T47D (cell line): ENCODE data around the gene CTNNBL1.
"Not testable (repeated sequence)": the region's sequence is repeated elsewhere in the genome, so short reads cannot be mapped to it uniquely, and the experiment has no call there.

Experiments used
- DNase-seq, 2 experiments: peaks; one replicate each; pipeline versions ENCODE4 v3.0.0 to v3.0.0-alpha.2; 2011 to 2012; ENCODE audit warnings: low read depth in 1 of 2, low spot score in 1 of 2
- JUND ChIP-seq: IDR thresholded peaks from 2 replicates; pipeline ENCODE4 v1.6.1; 2012; ENCODE audit warnings: low read depth
- in situ Hi-C: cut with HindIII; loops from 2 replicates; pipeline ENCODE4 v1.10.0; 2016; ENCODE audit warnings: low sequenced_read_pairs, low pct_unique_long_range_greater_than_20kb

CTNNBL1 gene

GRCh38 chr20:37668166-37668565 is 25.7 kb upstream of the CTNNBL1 start:
- no peak for TF ChIP-seq JUND
- DNase-seq: no peak
- in situ Hi-C loops: no loop called here

GRCh38 chr20:37669062-37669772 is 24.6 kb upstream of the CTNNBL1 start:
- no peak for TF ChIP-seq JUND
- in situ Hi-C loops: no loop called here
- no peak for DNase-seq

DNA sequence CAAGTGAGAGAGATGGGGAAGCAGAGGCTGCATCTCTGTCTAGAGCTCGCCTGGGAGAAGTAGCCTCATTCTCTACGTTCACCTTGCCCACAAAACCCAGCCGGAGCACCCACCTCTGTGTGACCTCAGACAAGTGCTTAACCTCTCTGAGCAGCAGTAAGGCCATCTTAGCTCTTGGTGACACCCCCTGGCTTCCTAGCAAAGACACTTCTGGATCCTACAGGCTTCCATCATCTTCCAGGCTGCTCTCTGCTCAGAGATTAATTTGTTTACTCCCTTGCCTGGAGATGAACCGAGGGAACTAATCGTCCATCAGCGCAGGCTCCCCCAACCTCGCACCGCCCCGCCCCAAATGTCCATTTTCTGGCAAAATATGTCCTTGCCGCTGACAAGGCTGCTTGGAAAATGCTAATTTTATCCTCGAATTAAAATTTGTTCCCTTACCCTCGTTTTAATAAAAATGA is 24.0 kb upstream of the CTNNBL1 start:
- in situ Hi-C loops: no loop called here

DNA sequence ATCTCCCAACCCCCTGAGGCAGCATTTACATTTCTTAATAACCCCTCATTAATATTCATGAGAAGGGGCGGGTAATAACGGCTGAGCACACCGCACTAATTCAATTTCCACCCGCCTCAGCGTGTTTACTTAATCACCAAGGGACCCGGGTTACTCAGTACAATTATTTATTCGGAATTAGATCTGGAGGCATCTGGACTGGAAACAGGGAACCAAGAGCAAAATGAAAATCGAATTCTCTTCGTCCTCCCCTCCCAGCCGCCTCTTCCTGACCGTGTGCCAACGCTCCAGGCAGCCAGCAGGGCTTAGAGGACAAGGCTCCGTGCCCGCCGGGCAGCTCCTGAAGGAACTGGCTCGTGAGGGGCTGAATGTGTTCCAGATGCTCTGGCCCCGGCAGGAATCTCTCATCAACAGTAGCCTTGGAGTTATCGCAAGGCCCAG is 23.5 kb upstream of the CTNNBL1 start:
- in situ Hi-C loops: no loop called here
- no peak for DNase-seq
- TF ChIP-seq JUND: no peak

More for the DNA sequence above, 24.0 kb upstream of the CTNNBL1 start:
- TF ChIP-seq JUND: no peak
- no peak for DNase-seq

- in situ Hi-C loops: no loop called here
- no peak for TF ChIP-seq JUND
- no peak for DNase-seq
Observed at GRCh38 chr20:37672143-37672542, 21.7 kb upstream of the CTNNBL1 start.

DNA sequence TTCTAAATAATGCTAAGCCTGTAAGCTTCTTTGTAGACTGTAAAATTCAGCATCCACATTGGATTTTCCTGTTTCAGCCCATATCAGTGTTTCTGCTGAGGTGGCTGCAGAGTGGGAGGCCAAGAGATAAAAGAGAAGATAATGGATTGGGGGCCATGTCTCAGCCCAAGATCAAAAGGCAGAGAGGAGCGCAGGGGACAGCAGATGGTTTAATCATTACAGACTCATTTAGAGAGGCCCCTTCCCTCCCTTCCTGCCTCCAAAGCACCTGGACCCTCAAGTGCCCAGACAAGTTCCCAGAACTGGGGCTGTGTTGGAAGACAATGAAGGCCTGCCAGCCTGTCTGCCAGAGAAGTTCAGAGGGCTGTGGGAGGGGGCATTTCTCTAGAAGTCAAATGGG is 20.4 kb upstream of the CTNNBL1 start:
- DNase-seq: no peak
- in situ Hi-C loops: no loop called here
- TF ChIP-seq JUND: no peak

DNA sequence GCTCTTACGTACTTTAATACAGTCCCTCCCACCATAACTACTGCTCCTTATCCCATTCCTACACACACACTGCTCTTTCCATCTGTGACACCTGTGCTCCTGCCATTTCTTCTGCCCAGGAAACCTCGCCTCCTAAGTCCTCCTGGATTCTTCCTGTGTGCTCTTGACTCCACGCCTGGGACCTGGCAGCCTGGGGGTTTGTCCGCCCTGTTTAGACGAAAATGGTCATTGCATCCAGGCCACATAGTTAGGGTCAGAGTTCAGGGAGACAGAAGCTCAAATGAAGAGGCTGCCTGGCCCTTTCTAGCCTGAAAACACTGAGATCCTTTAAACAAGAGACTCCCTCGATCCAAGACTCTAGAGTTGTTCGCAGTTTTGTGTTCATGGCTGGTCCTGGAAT is 17.4 kb upstream of the CTNNBL1 start:
- in situ Hi-C loops: no loop called here
- DNase-seq: no peak
- TF ChIP-seq JUND: no peak

DNA sequence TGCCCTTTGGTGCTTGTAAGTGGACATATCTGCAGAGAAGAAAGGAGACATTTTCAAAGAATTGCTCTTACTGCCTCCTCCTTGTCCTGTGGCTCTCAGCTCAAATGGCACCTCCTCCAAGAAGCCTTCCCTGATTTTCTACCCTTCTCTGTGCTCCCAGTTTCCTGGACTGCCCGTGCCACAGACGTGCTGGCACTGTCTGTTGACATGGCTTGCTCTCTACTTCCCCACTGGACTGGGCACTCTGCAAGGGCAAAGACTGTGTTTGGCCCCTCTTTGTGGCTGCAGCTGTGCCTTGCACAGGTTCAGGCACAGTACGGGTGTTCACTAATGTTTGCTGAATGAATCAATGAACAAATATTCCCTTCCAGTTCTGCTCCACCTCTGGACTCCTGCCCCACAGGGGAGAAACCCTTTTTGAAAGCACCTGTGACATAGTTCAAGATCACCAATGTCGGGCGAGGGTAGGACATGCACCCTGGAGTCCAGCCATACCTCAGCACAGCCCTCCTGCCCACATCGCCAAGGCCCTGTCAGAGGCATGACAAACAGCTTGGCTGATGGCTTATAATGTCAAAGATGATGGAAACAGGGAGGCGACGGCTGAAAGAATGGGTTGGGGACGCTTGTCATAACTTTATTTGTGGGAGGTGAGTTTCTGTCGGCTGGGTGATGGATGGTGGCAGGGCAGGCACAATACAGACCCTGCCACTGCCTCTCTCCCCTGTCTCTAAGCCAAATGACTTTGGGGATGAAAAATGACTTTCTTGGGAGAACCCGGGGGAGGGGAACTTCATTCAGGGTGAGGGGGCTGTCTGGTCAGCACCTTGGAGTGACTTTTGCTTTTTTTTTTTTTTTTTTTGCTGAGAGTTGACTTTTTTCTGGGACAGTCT is 15.6 kb upstream of the CTNNBL1 start:
- DNase-seq: no peak
- no peak for TF ChIP-seq JUND
- in situ Hi-C loops: no loop called here

- in situ Hi-C loops: not testable (repeated sequence)
Observed at GRCh38 chr20:37679751-37680150, 14.1 kb upstream of the CTNNBL1 start.

DNA sequence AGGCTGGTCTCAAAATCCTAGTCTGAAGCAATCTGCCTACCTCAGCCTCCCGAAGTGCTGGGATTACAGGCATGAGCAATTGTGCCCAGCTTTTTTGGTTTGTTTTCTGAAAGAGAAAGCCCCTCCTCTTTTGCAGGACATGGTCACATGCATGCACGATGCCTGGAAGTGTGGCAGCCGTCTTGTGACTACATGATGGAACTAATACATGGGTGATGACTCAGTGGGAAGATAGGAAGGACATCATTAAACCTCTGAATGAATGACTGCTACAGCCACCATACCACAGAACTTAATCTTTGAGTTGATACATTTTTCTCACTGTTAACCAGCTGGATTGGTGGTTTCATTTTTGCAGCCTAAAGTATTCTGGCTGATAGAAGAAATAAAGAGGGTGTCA is 13.4 kb upstream of the CTNNBL1 start:
- no peak for TF ChIP-seq JUND
- in situ Hi-C loops: no loop called here

More at GRCh38 chr20:37679751-37680150, 14.1 kb upstream of the CTNNBL1 start:
- DNase-seq: not testable (repeated sequence)

DNA sequence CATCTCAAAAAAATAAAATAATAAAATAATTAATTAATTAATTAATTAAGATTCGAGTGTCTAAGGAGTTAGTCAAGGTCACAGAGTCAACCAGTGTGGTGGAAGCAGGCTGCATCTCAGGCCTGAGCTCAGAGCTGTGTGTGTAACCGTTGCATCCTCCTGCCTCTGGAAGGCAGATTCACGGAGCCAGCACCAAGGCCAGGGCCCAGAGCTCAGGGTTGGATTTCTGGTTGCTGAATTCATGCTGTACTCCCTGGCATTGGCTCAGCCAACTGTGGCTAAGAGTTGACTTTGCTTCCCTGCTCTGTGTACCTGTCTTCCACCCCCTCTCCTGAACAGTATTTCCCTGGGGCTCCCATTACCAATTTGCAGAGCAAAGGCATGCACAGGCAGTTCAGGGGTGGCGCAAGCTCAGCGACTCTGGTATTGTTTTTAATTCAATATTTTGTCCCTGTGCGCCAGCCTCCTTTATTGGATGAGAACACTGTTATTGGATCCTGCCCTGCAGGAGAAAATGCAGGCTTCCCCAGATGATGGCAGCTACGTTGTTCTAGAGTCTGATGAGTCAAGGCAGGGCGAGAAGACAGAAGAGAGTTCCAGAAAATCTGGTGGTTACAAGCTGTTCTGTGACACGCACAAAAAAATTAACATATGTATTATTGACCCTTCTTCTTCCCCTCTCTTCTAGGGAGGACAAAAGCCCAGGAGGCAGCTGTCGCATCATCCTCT is 12.3 kb upstream of the CTNNBL1 start:
- no peak for TF ChIP-seq JUND
- DNase-seq: peak in 1 of 2 experiments; percentile 53
- in situ Hi-C loops: no loop called here

More for the DNA sequence above, 13.4 kb upstream of the CTNNBL1 start:
- DNase-seq: no peak

- in situ Hi-C loops, DNase-seq: not testable (repeated sequence)
Observed at GRCh38 chr20:37683146-37683545, 10.7 kb upstream of the CTNNBL1 start.
